OCI-LY3 (cell line): ENCODE measurements around the gene RBFOX1.

Source experiments
- EZH2phosphoT487 ChIP-seq: fragments of 200-600 bp; shearing (Covaris generic); IDR thresholded peaks from 2 replicates; pipeline ENCODE4 v1.6.1; 2018; ENCODE audit warnings: antibody characterized with exemption, mixed run types, low read depth
- TF ChIP-seq, protein P1 (sequence below): fragments of 200-600, 300-600 bp; sonication (generic); IDR thresholded peaks from 2 replicates; pipeline ENCODE4 v1.5.1; 2014; ENCODE audit warnings: antibody characterized with exemption, low read length, low read depth

DNA sequence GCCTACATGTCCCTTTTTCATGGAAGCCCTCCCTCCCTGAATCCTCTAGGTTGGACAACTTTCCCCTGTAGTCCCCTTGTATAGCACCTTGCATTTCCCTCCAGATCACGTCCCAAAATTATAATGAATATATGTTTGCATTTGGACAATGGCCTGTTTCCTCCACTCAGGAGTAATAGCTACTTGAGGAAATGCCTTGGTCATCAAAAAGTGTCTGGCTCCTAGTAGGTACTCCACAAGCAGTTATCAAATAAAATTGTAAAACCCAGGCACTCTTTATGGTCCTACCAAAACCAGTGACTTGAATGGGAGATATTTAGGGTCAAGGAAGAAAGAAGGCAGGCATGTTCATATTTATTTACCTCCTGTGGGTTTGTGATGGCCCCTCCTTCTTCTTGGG is 59.6 kb downstream of the RBFOX1 start:
- TF ChIP-seq, protein P1, sequence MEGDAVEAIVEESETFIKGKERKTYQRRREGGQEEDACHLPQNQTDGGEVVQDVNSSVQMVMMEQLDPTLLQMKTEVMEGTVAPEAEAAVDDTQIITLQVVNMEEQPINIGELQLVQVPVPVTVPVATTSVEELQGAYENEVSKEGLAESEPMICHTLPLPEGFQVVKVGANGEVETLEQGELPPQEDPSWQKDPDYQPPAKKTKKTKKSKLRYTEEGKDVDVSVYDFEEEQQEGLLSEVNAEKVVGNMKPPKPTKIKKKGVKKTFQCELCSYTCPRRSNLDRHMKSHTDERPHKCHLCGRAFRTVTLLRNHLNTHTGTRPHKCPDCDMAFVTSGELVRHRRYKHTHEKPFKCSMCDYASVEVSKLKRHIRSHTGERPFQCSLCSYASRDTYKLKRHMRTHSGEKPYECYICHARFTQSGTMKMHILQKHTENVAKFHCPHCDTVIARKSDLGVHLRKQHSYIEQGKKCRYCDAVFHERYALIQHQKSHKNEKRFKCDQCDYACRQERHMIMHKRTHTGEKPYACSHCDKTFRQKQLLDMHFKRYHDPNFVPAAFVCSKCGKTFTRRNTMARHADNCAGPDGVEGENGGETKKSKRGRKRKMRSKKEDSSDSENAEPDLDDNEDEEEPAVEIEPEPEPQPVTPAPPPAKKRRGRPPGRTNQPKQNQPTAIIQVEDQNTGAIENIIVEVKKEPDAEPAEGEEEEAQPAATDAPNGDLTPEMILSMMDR: no peak
- TF ChIP-seq EZH2phosphoT487: no peak
